Neuron (in vitro differentiated cells): Measurements from ENCODE around the gene LRRC57.

ENCODE experiments used
- H2AFZ ChIP-seq: one replicate; pipeline ENCODE4 v1.6.1; 2013; ENCODE audit warnings: low read depth, mild to moderate bottlenecking, inconsistent platforms, low read length, moderate library complexity
- H3K27me3 ChIP-seq: one replicate; pipeline ENCODE4 v1.6.1; 2013; ENCODE audit warnings: low read length; ENCODE audit not compliant: insufficient read depth
- H3K36me3 ChIP-seq: one replicate; pipeline ENCODE4 v1.6.1; 2013; ENCODE audit warnings: low read length; ENCODE audit not compliant: insufficient read depth
- H3K4me1 ChIP-seq: one replicate; pipeline ENCODE4 v1.6.1; 2013; ENCODE audit warnings: low read length; ENCODE audit not compliant: insufficient read depth
- H3K4me3 ChIP-seq: 2 replicates; pipeline ENCODE4 v1.5.1; 2013; ENCODE audit warnings: mild to moderate bottlenecking, low read length, moderate library complexity
- H3K9me3 ChIP-seq: one replicate; pipeline ENCODE4 v1.6.1; 2013; ENCODE audit warnings: low read length

LRRC57 gene

DNA sequence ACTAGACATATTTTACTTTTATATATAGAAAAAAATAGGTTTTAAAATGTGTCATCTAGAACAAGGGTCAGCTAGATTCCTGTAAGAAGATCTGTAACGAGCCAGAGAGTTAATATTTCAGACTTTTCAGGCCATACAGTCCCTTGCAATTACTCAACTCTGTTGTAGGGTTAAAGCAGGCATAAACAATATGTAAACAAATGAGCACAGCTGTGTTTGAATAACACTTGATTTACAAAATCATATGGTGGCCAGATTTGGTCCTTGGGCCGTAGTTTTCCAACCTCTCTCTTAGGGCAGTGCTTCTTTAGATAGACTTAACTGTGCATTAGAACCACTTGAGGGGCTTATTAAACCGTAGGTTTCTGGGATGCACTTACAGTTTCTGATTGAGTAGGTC is 19.6 kb downstream of the LRRC57 start:
- H3K4me3 ChIP-seq = no peak overlapping the region
- no peaks in the 10 kb centered on the region for H3K9me3 ChIP-seq
- peaks cover 49% of the 10 kb centered on the region for H3K36me3 ChIP-seq
- no peak overlapping the region for H2AFZ ChIP-seq
- H3K27me3 ChIP-seq = no peaks in the 10 kb centered on the region
- H3K4me1 ChIP-seq = no peaks in the 10 kb centered on the region

DNA sequence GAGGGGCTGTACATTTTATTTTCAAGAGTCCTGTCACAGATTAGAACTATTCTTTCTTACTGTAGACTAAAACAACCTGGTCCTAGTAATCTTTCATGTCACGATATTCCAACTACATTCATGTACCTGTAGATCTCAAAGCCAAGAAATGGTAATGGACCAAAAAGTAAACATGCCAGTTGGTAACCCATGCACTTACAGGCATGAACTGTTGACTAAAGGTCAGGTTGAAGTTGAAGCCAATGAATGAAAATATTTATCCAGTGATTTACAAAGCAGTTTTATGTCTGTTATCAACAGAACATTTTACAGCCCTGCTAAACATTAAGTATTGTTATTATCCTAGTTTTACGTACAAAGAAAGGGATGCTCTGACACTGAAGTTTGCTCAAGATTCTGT is 25.3 kb downstream of the LRRC57 start:
- Histone ChIP-seq H3K27me3 (no peaks in the 10 kb centered on the region), H2AFZ (no peak overlapping the region), H3K36me3 (peaks cover 21% of the 10 kb centered on the region), H3K4me3 (no peak overlapping the region), H3K9me3 (no peaks in the 10 kb centered on the region), H3K4me1 (no peaks in the 10 kb centered on the region)

DNA sequence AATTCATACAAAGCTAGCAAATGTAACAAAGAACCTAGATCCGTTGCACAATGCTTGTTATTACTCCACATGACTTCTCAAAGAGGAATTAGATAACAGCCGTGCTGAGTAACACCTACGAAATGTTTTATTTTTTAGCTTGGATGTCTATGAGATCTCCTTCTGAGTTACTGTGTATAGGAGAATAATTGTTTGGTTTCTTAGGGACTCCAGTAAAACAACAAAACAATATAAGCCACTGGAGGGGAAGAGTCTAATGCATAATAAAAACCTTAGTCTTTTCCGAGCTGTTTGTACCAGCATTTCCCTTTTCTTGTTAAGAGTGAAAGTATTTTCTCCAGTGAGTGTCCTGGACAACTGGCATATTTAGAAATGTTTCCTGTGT is 37.6 kb downstream of the LRRC57 start:
- Histone ChIP-seq H3K4me3 (no peak overlapping the region), H3K36me3 (peaks cover 23% of the 10 kb centered on the region)

DNA sequence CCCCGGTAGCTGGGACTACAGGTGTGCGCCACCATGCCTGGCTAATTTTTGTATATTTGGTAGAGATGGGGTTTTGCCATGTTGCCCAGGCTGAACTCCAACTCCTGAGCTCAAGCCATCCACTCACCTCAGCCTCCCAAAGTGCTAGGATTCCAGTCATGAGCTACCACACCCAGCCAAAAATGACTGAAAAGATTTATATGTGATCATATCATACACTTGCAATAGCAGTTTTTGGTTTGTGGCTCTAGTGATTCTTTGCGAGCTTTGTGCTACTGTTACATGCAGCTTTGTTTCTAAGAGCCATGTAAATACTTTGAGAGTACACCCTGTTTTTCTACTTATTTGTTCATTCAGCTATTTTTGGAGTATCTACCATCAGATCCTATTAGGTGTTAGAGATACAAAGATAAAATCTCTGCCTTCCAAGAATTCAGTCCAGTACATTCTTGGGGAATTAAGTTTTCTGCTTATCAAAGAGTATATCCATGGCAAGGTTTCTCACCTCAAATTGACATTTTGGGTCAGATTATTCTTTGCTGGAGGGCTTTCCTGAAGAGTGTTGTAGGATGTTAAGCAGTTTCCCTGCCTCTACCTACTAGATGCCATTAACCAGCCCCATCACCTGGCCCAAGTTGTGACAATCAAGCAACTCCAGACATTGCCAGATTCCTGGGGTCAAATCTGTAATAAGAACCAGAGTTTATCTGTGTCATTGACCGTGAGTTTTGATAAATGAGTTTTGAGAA is 38.2 kb downstream of the LRRC57 start:
- peaks cover 17% of the 10 kb centered on the region for H3K36me3 ChIP-seq
- H3K4me1 ChIP-seq = no peaks in the 10 kb centered on the region
- H2AFZ ChIP-seq = no peak overlapping the region
- no peak overlapping the region for H3K4me3 ChIP-seq
- no peaks in the 10 kb centered on the region for H3K9me3 ChIP-seq
- no peaks in the 10 kb centered on the region for H3K27me3 ChIP-seq

More for the DNA sequence above, 37.6 kb downstream of the LRRC57 start:
- Histone ChIP-seq H3K27me3 (no peaks in the 10 kb centered on the region), H3K4me1 (no peaks in the 10 kb centered on the region), H3K9me3 (no peaks in the 10 kb centered on the region), H2AFZ (no peak overlapping the region)

DNA sequence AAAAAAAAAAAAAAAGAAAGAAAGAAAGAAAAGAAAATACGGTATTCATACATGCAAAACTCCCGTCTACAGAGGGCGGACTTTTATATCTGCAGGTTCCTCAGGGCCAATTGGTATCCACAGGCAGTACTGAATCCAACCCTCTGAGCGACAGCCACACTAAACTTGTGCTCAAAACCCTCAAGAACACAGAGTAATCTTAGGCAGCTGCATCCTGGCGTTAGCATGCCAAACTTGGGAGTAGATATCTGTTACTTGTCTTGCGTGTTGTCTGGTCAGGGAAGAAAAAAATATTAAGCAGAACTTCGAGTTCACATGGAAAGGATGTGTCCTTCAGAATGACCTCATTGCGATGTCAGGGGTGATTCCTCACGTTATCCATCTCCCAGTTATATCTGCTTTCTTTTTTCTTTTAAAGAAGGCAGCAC is 40.3 kb downstream of the LRRC57 start:
- Histone ChIP-seq H3K9me3 (no peaks in the 10 kb centered on the region), H2AFZ (no peak overlapping the region), H3K4me1 (no peaks in the 10 kb centered on the region), H3K36me3 (peaks cover 7% of the 10 kb centered on the region), H3K27me3 (no peaks in the 10 kb centered on the region), H3K4me3 (no peak overlapping the region)

DNA sequence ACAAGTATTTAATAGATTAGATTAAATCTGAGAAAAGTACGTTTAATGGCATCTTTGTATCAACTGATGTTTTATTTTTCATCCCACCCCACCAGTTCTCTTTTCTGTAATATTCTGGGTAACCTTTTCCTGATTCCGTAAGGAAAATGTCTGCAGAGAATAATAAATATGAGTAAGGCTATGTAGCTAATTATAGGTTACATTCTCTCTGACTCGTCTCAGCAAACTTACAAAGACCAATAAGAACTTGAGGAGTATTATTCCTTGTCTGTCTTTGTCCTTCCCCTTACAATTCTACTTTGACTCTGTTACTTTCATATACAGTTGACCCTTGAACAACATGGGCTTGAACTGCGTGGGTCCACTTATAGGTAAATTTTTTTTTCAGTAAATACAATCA is 41.1 kb downstream of the LRRC57 start:
- no peaks in the 10 kb centered on the region for H3K27me3 ChIP-seq
- no peaks in the 10 kb centered on the region for H3K9me3 ChIP-seq
- H3K36me3 ChIP-seq = peaks cover under 1% of the 10 kb centered on the region
- H3K4me1 ChIP-seq = no peaks in the 10 kb centered on the region
- no peak overlapping the region for H2AFZ ChIP-seq
- no peak overlapping the region for H3K4me3 ChIP-seq

DNA sequence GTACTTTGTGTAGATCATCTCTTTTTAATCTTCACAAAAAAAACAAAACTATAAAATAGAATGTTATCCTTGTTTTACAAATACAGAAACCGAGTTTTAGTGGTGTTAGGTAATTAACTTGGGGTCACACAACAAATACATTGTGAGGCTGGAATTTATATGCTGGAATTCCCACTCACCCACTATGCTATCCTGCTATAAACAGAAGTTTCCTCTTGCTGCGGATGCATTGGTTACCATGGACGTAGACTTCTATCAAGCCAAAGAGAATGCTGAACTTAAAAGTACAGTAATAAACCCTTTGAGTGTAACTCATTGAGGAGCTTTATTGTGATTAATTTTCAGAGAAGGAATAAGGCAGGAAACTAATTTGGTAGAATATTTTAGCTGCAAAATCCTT is 44.0 kb downstream of the LRRC57 start:
- no peaks in the 10 kb centered on the region for H3K36me3 ChIP-seq
- no peak overlapping the region for H2AFZ ChIP-seq
- no peaks in the 10 kb centered on the region for H3K4me1 ChIP-seq
- H3K4me3 ChIP-seq = no peak overlapping the region
- no peaks in the 10 kb centered on the region for H3K9me3 ChIP-seq
- H3K27me3 ChIP-seq = no peaks in the 10 kb centered on the region

DNA sequence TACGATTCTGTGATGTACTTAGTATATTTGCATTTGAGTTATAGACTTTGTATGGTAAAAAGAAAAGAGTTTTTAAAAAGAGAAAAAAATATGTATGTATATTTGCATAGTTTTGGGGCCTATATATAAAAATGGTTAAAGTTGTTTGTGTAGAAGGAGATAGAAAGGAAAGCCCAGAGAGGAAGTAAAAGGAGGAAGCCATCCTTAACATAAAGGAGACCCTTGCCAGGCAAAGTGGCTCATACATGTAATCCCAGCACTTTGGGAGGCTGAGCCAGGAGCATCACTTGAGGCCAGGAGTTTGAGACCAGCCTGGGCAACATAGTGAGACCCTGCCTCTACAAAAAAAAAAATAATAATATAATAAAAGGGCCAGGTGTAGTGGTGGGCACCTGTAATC is 44.8 kb downstream of the LRRC57 start:
- Histone ChIP-seq H2AFZ (no peak overlapping the region), H3K4me3 (no peak overlapping the region), H3K27me3 (no peaks in the 10 kb centered on the region), H3K36me3 (no peaks in the 10 kb centered on the region), H3K9me3 (no peaks in the 10 kb centered on the region), H3K4me1 (no peaks in the 10 kb centered on the region)

DNA sequence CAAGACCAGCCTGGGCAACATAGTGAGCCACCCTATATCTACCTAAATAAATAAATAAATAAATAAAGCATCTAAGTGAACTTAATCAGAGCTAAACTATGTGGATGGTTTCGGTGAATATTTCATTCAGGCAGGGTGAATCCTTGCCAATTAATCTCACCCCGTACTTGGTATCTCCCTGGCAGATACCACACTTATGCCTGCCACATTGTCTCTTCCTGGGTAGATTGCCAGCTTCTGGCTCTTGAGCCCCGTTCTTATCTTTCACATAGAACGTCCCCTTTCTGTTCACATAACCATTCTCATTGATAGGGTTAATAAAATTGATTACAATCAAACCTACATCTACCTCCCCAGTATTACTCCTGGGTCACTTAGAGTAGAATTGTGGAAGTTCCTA is 46.1 kb downstream of the LRRC57 start:
- Histone ChIP-seq H3K36me3 (no peaks in the 10 kb centered on the region), H2AFZ (no peak overlapping the region), H3K4me1 (no peaks in the 10 kb centered on the region), H3K27me3 (no peaks in the 10 kb centered on the region), H3K9me3 (no peaks in the 10 kb centered on the region), H3K4me3 (no peak overlapping the region)

DNA sequence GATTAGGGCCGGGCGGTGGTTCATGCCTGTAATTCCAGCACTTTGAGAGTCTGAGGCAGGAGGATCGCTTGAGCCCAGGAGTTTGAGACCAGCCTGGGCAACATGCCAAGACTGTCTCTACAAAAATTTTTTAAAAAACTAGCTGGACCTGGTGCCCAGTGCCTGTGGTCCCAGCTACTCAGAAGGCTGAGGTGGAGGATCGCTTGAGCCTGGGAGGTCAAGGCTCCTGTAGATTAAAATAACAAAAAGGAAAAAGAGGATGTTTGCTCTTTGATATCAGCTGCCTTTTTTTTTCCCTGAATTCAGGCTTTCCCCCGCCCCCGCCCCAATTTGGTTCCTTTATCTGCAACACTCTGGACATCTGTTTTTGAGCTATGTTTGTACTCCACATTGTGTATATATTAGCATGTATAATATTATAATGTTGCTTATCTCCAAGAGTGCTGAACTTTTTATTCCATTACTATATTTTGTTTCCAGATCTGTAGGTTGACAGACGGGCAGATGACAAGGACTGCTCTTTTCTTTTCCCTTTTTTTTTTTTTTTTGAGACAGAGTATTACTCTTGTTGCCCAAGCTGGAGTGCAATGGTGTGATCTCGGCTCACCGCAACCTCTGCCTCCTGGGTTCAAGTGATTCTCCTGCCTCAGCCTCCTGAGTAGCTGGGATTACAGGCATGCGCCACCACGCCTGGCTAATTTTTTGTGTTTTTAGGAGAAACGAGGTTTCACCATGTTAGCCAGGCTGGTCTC is 48.6 kb downstream of the LRRC57 start:
- H3K27me3 ChIP-seq = no peaks in the 10 kb centered on the region

DNA sequence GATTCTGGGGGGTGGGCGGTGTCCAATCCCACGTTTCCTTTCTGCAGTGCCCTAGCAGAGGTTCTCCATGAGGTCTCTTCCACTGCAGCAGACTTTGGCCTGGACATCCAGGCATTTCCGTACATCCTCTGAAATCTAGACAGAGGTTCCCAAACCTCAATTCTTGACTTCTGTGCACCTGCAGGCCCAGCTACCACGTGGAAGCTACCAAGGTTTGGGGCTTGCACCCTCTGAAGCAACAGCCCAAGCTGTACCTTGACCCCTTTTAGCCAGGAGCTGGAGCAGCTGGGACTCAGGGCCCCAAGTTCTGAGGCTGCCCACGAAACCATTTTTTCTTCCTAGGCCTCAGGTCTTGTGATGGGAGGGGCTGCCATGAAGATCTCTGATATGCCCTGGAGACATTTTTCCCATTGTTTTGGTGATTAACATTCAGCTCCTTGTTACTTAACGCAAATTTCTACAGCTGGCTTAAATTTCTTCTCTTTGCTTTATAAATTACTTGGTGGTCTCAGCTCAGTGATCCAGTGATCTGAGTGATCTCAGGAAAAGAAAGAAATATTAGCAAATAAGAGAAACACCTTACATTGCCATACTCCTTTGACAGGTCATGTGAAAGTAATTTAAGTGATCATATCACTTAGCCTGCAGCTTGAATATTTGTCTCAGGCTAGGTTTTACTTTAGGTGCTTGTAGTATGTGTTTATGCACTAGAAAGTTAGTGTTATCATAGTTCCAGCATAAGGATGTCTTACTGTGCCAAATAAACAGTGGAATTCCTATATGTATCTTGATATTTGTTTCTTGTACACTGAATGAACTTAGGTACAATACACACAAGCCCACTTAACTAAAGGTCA is 50.2 kb downstream of the LRRC57 start:
- Histone ChIP-seq H3K4me1 (peaks cover 10% of the 10 kb centered on the region), H3K4me3 (no peak overlapping the region), H3K27me3 (no peaks in the 10 kb centered on the region), H3K9me3 (no peaks in the 10 kb centered on the region), H3K36me3 (no peaks in the 10 kb centered on the region), H2AFZ (no peak overlapping the region)

More for the DNA sequence above, 48.6 kb downstream of the LRRC57 start:
- no peaks in the 10 kb centered on the region for H3K36me3 ChIP-seq
- no peaks in the 10 kb centered on the region for H3K9me3 ChIP-seq
- no peak overlapping the region for H3K4me3 ChIP-seq
- H2AFZ ChIP-seq = no peak overlapping the region
- H3K4me1 ChIP-seq = peaks cover 6% of the 10 kb centered on the region

DNA sequence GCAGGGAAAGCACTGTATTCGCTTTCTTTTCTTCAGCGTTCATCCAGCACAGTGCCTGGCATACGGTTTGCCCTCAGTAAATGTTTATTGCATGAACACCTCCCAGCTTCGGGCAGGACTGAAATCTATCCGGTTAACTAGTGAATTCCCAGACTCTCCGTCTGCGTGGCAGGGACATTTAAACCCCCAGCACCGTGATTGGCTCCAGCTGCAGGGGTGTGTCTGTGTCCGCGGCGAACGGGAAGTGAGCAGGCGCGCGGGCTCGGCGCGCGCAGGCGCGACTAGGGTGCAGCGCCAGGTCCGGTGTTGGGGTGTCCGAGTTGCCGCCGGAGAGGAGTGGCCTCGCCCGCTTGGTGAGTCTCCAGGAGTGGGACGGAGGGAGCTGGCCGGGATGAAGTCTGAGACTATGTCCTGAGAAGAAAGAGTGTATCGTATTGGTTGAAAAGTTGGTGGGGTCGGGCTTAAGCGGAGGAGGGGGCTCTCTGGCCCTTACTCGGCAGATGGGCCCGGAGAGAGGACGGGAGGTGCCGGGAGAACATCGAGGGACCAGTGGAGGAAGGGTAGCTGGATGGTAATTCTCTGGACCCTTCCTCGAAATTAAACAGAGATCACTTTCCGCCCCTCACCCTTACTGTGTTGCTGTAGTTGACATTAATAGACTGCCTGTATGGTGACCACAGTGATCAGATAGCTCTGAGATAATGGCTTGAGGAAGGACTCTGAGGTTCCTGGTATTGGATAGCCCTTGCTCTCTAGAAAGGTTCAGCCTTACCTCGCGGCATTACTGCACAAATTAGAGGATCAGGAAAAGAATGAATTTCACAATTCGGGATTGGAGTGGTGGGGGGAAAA is 53.0 kb downstream of the LRRC57 start, which contains the start of gene SNAP23:
TSS of gene SNAP23 (plus strand) at position 274 of the 852 bp plus-strand sequence. CDS start 16,213 bp downstream, outside the sequence.
- peak within 1 kb of the TSS; percentile 68 for H3K4me3 ChIP-seq
- peaks cover 10% of the 10 kb centered on the region for H3K4me1 ChIP-seq
- H3K27me3 ChIP-seq = no peaks in the 10 kb centered on the region
- H3K9me3 ChIP-seq = no peaks in the 10 kb centered on the region
- no peaks in the 10 kb centered on the region for H3K36me3 ChIP-seq
- peak within 1 kb of the TSS; percentile 30 for H2AFZ ChIP-seq
